SK-N-SH treated with all-trans-retinoic acid at 6 μM for 48 hours (cell line): Measurements from ENCODE around the gene CNTN1.

Source experiments
- PATZ1 ChIP-seq: fragments of 250-450 bp; sonication (Bioruptor Pico); IDR thresholded peaks from 2 replicates; pipeline ENCODE4 v1.8.0; 2020; ENCODE audit warnings: mild to moderate bottlenecking, moderate library complexity, borderline replicate concordance
- POU6F1 ChIP-seq: fragments of 250-450 bp; sonication (Bioruptor Pico); IDR thresholded peaks from 2 replicates; pipeline ENCODE4 v1.8.0; 2021; ENCODE audit warnings: low read depth, mild to moderate bottlenecking, moderate library complexity, borderline replicate concordance
- TOX ChIP-seq: fragments of 250-450 bp; sonication (Bioruptor Pico); IDR thresholded peaks from 2 replicates; pipeline ENCODE4 v1.8.0; 2021; ENCODE audit warnings: mild to moderate bottlenecking, moderate library complexity, borderline replicate concordance
- ZFP3 ChIP-seq: fragments of 250-450 bp; sonication (Bioruptor Pico); IDR thresholded peaks from 2 replicates; pipeline ENCODE4 v1.5.0; 2020; ENCODE audit warnings: mild to moderate bottlenecking, moderate library complexity

GRCh38 chr12:40745386-40745785 lies 53.1 kb downstream of the CNTN1 start:
- TF ChIP-seq ZFP3 (CRISPR knock-in tag), result no peak
- TF ChIP-seq TOX (CRISPR knock-in tag), result no peak
- no peak for TF ChIP-seq PATZ1 (CRISPR knock-in tag)
- no peak for TF ChIP-seq POU6F1 (CRISPR knock-in tag)
